ENCODE measurements around the gene OR10P1.

The OR10P1 gene

DNA sequence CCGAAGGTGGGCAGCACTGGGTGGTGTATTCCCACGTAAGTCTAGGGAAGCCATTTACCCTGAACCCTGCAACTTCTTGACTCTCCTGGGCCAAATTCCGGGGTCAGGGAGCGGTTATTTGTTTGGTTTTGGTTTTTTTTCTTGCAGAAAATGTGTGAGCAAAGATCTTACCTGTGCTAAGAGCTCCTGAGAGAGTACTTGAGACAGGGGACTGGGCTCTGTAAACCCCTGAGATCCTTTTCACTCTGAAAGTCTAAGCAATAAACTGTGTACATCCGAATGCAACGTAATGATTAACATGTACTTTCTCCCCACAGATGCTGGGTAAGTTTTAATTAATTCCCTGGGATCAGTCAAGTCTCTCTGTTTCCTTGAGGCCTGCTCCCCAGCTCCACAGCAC, 21.5 kb downstream of the OR10P1 start:
- Histone ChIP-seq H3K4me1 (ENCODE audit: control insufficient read depth in 1 of 2, insufficient read depth in 1 of 2, low read depth in 1 of 2, low read length in 1 of 2) (peaks cover 7 to 11% of the 10 kb centered on the region in 2 experiments), H3K4me3 (ENCODE audit: low read depth in 1 of 2, low read length in 1 of 2) (no peak overlapping the region), H3K9me3 (no peaks in the 10 kb centered on the region), H3K36me3 (no peaks in the 10 kb centered on the region), H3K27me3 (no peaks in the 10 kb centered on the region), H3K27ac (no peak overlapping the region)
- TF ChIP-seq, protein P1, sequence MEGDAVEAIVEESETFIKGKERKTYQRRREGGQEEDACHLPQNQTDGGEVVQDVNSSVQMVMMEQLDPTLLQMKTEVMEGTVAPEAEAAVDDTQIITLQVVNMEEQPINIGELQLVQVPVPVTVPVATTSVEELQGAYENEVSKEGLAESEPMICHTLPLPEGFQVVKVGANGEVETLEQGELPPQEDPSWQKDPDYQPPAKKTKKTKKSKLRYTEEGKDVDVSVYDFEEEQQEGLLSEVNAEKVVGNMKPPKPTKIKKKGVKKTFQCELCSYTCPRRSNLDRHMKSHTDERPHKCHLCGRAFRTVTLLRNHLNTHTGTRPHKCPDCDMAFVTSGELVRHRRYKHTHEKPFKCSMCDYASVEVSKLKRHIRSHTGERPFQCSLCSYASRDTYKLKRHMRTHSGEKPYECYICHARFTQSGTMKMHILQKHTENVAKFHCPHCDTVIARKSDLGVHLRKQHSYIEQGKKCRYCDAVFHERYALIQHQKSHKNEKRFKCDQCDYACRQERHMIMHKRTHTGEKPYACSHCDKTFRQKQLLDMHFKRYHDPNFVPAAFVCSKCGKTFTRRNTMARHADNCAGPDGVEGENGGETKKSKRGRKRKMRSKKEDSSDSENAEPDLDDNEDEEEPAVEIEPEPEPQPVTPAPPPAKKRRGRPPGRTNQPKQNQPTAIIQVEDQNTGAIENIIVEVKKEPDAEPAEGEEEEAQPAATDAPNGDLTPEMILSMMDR (IDR thresholded peaks at IDR 0.05) = no peak

DNA sequence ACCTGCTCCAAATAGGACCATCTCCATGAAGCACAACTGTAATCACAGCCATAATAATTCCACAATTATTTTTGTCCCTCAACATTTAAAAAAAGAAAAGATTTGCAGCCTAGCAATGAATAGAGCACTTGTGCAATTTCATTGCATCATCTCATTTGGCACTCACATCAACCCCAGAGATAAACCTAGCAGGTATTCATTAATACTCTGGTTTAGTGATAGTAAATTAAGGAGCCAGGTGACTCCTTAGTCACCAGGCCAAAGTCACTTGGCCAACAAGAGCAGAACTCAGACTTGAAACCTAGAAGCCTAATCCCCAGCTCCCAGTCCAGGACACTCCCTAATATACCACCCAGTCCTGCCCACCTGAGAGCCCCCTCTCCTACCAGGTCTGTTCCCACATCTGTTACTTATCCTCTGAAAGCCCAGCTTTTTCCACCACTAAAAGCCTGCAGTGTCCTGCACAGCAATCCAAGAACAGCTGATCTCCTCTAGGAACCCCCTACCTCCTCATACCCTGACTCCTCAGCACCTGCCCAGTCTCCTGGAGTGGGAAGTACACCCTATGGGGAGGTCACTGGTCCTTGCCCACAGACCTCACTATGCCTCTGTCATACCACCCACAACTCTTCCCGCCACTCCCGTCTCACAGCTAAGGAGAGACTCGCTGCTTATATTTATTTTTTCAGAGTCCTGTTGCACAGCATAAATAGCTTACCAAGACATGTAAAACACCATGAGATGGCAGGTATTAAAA, 22.1 kb downstream of the OR10P1 start:
- Histone ChIP-seq H3K36me3 (no peaks in the 10 kb centered on the region), H3K9me3 (no peaks in the 10 kb centered on the region), H3K4me3 (ENCODE audit: low read depth in 1 of 2, low read length in 1 of 2) (no peak overlapping the region), H3K27me3 (no peaks in the 10 kb centered on the region), H3K4me1 (ENCODE audit: control insufficient read depth in 1 of 2, insufficient read depth in 1 of 2, low read depth in 1 of 2, low read length in 1 of 2) (peaks cover 7 to 11% of the 10 kb centered on the region in 2 experiments), H3K27ac (no peak overlapping the region)
- TF ChIP-seq, protein P1 (IDR thresholded peaks at IDR 0.05) = no peak

DNA sequence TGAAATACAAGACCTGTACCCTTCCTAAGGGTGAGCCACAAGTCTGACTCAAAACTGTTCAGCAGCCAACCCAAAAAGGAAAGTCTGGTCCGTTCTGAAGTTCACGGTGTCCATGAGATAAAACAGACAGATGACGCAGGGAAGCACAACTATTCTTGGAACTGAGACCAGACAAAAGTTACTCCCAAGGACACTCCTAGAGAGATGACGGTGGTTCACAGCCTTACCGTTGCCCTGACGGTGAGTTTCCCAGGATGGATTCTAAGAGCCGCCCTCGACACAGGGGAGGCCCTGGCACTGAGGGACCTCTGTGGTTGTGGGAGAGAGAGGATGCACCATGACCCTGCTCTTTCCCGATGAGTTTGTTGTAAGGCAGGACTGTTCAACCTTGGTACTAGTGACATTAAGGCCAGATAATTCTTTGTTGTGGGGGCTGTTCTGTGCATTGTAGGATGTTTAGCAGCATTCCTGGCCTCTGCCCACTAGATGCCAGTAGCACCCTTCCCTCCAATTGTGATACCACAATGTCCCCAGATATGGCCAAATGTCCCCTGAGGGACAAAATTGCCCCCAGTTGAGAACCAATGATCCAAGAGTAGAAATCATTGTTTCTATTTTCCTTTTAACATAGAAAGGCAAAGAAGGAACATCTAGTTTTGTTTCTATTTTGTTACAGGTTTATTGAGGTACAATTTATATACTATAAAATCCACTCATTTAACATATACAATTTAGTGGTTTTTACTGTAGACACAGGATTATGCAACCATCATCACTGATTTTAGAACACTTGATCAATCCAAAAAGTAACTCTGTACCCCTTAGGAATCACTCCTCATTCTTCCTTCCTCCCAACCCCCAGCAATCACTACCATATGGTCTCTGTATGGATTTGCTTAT, 23.0 kb downstream of the OR10P1 start:
- Histone ChIP-seq H3K4me1 (ENCODE audit: control insufficient read depth in 1 of 2, insufficient read depth in 1 of 2, low read depth in 1 of 2, low read length in 1 of 2) (peaks cover 7 to 11% of the 10 kb centered on the region in 2 experiments), H3K27me3 (no peaks in the 10 kb centered on the region), H3K36me3 (no peaks in the 10 kb centered on the region), H3K9me3 (no peaks in the 10 kb centered on the region), H3K4me3 (ENCODE audit: low read depth in 1 of 2, low read length in 1 of 2) (no peak overlapping the region), H3K27ac (no peak overlapping the region)
- TF ChIP-seq, protein P1 (IDR thresholded peaks at IDR 0.05) = no peak

DNA sequence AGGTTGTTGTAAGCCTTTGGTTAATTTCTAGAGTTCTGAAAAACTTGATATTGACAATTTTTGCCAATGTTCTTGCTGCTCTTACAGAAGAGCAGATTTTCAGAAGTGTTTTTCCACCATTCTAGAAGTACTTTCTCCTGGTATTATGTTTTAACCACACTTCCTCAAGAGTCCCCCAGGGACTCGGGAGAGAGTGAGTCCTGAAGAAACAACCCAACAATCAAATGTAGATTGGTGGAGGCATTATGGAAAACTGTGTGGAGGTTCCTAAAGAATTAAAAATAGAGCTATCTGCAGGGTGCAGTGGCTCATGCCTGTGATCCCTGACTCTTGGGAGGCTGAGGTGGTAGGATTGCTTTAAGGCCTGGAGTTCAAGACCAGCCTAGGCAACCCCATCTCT, 26.7 kb downstream of the OR10P1 start:
- H3K36me3 ChIP-seq = no peaks in the 10 kb centered on the region
- H3K27ac ChIP-seq = no peak overlapping the region
- no peaks in the 10 kb centered on the region for H3K9me3 ChIP-seq
- no peaks in the 10 kb centered on the region for H3K27me3 ChIP-seq
- TF ChIP-seq, protein P1 (IDR thresholded peaks at IDR 0.05) = no peak
- no peak overlapping the region for H3K4me3 ChIP-seq (ENCODE audit: low read depth in 1 of 2, low read length in 1 of 2)
- no peaks in the 10 kb centered on the region for H3K4me1 ChIP-seq (ENCODE audit: control insufficient read depth in 1 of 2, insufficient read depth in 1 of 2, low read depth in 1 of 2, low read length in 1 of 2)

DNA sequence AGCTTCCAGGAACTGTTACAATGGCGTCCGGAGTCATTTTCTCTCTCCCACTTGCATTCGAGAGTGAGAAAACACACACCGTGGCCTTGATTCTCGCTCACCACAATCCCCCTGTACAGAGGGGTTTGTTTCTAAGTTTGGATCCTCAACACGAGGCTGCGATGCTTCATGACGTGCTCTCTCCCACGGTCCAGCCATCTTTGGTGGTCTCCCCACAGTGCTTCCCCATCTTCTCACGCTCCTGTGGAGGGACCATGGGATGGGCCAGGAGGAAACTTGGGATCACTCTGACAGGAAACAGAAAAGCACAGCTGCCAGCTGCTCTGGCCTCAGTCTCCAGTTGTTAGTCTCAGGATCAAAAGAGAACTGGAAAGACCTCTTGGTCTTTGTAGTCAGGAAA, 28.1 kb downstream of the OR10P1 start:
- no peaks in the 10 kb centered on the region for H3K36me3 ChIP-seq
- H3K27me3 ChIP-seq = no peaks in the 10 kb centered on the region
- H3K27ac ChIP-seq = no peak overlapping the region
- H3K4me1 ChIP-seq (ENCODE audit: control insufficient read depth in 1 of 2, insufficient read depth in 1 of 2, low read depth in 1 of 2, low read length in 1 of 2) = no peaks in the 10 kb centered on the region
- TF ChIP-seq, protein P1 (IDR thresholded peaks at IDR 0.05) = no peak
- no peak overlapping the region for H3K4me3 ChIP-seq (ENCODE audit: low read depth in 1 of 2, low read length in 1 of 2)
- H3K9me3 ChIP-seq = no peaks in the 10 kb centered on the region
